ENCODE measurements around the gene LMCD1. TPM values are rescaled to one million over a fixed set of nuclear protein-coding genes. Genes with fewer than 3 reads are reported as not detected.

LMCD1 gene
- polyA plus RNA-seq, 2 of the 4 experiments (the other 2 are of a cell fraction), result 64.3 to 85.4 TPM

DNA sequence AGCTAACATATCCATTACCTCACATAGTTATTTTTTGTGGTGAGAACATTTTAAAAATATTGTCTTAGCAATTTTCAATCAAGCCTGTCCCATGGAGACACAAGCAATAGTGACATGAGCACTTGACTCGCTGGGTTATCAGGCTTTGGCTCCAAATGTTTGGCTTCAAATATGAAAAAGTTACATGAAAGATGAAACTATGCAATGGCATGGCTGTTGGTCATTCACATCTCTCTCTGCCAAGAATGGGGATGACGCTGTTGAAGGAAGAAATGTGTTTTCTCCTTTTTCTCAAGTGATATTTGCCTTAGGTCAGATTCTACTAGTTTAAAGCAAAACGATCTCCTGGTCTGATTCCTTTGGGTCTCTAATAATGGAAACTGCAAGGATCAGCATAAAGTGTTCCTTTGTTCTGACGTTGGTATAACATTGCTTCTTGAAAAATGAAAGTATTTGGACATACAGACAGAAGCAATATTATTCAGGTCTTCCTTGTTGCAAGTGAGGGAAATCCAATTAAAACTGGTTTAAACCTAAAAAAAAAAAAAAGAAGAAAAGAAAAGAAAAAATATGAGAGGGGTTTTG is 71.8 kb downstream of the LMCD1 start:
- peaks cover 13% of the 10 kb centered on the region for H3K4me1 ChIP-seq
- ATAC-seq, result no peak
- H3K27ac ChIP-seq, result no peak overlapping the region
- no peak overlapping the region for H3K4me3 ChIP-seq
- 83% methylated on average over 4 of the region's 4 CpGs for WGBS (ENCODE audit: missing lambda C conversion rate)
- no peak for FAIRE-seq
- TF ChIP-seq HMGXB4 (CRISPR knock-in tag; IDR thresholded peaks at IDR 0.05; ENCODE audit: borderline replicate concordance), result no peak
- TF ChIP-seq MAFK (IDR thresholded peaks at IDR 0.05; ENCODE audit: partially characterized antibody), result peak; percentile 75
- TF ChIP-seq JUNB (IDR thresholded peaks at IDR 0.05), result no peak
- TF ChIP-seq KDM5A (IDR thresholded peaks at IDR 0.05), result no peak
- ChIA-PET CTCF (interaction anchor here (1.2 kb wide), 1 partner anchor 156 kb away, joined by 3 read pairs; no protein-coding TSS in a partner anchor), POLR2A (no interaction called here)
- no peak for DNase-seq (ENCODE audit: low read depth in 1 of 2, low spot score in 1 of 2)
- no peaks in the 10 kb centered on the region for H3K9me3 ChIP-seq
- H3K4me2 ChIP-seq, result no peak overlapping the region

- no peak for FAIRE-seq
- Histone ChIP-seq H3K4me1 (peaks cover 13% of the 10 kb centered on the region), H3K4me2 (no peak overlapping the region), H3K4me3 (no peak overlapping the region), H3K27ac (no peak overlapping the region), H3K9me3 (no peaks in the 10 kb centered on the region)
- WGBS (ENCODE audit: missing lambda C conversion rate), result 87% methylated on average over 2 of the region's 2 CpGs
- no peak for ATAC-seq
- CTCF ChIA-PET, result interaction anchor here (0.7 to 1.2 kb wide), 5 partner anchors 28 to 157 kb away, joined by 3 read pairs; no protein-coding TSS in a partner anchor
- TF ChIP-seq, protein P1, sequence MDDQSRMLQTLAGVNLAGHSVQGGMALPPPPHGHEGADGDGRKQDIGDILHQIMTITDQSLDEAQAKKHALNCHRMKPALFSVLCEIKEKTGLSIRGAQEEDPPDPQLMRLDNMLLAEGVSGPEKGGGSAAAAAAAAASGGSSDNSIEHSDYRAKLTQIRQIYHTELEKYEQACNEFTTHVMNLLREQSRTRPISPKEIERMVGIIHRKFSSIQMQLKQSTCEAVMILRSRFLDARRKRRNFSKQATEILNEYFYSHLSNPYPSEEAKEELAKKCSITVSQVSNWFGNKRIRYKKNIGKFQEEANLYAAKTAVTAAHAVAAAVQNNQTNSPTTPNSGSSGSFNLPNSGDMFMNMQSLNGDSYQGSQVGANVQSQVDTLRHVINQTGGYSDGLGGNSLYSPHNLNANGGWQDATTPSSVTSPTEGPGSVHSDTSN (IDR thresholded peaks at IDR 0.05), result no peak
- TF ChIP-seq KDM1A (IDR thresholded peaks at IDR 0.05; ENCODE audit: low read depth), result no peak
- no peak for TF ChIP-seq EP300 (IDR thresholded peaks at IDR 0.05)
- POLR2A ChIA-PET, result no interaction called here
- DNase-seq (ENCODE audit: low read depth in 1 of 2, low spot score in 1 of 2), result no peak
Measured at GRCh38 chr3:8574040-8574669, 72.5 kb downstream of the LMCD1 start.

- CTCF ChIA-PET, result interaction anchor here (0.7 to 1.2 kb wide), 7 partner anchors 13 to 158 kb away, joined by 3 read pairs; no protein-coding TSS in a partner anchor
- TF ChIP-seq CEBPB (IDR thresholded peaks at IDR 0.05) (no peak), HDAC2 (IDR thresholded peaks at IDR 0.05) (no peak), BHLHE40 (IDR thresholded peaks at IDR 0.05; ENCODE audit: low read depth, low read length) (no peak), JUN (IDR thresholded peaks at IDR 0.05) (no peak), RFX5 (IDR thresholded peaks at IDR 0.05) (no peak), RARB (CRISPR knock-in tag; IDR thresholded peaks at IDR 0.05) (no peak), EHMT2 (IDR thresholded peaks at IDR 0.05; ENCODE audit: low read depth) (no peak), CBX8 (IDR thresholded peaks at IDR 0.05) (no peak), ZSCAN20 (CRISPR knock-in tag; IDR thresholded peaks at IDR 0.05) (no peak), CHD4 (IDR thresholded peaks at IDR 0.05; ENCODE audit: borderline replicate concordance) (no peak), RAD21 (conservative IDR thresholded peaks at IDR 0.05 in 1 of 2, IDR thresholded peaks at IDR 0.05 in 1 of 2) (no peak), FOSB (CRISPR knock-in tag; IDR thresholded peaks at IDR 0.05) (no peak), NR3C1 (IDR thresholded peaks at IDR 0.05) (no peak), HOXB5 (CRISPR knock-in tag; IDR thresholded peaks at IDR 0.05) (no peak)
- TF ChIP-seq, protein P2, sequence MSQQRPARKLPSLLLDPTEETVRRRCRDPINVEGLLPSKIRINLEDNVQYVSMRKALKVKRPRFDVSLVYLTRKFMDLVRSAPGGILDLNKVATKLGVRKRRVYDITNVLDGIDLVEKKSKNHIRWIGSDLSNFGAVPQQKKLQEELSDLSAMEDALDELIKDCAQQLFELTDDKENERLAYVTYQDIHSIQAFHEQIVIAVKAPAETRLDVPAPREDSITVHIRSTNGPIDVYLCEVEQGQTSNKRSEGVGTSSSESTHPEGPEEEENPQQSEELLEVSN (IDR thresholded peaks at IDR 0.05; ENCODE audit: borderline replicate concordance, low read depth), result no peak
- TF ChIP-seq, protein P3, sequence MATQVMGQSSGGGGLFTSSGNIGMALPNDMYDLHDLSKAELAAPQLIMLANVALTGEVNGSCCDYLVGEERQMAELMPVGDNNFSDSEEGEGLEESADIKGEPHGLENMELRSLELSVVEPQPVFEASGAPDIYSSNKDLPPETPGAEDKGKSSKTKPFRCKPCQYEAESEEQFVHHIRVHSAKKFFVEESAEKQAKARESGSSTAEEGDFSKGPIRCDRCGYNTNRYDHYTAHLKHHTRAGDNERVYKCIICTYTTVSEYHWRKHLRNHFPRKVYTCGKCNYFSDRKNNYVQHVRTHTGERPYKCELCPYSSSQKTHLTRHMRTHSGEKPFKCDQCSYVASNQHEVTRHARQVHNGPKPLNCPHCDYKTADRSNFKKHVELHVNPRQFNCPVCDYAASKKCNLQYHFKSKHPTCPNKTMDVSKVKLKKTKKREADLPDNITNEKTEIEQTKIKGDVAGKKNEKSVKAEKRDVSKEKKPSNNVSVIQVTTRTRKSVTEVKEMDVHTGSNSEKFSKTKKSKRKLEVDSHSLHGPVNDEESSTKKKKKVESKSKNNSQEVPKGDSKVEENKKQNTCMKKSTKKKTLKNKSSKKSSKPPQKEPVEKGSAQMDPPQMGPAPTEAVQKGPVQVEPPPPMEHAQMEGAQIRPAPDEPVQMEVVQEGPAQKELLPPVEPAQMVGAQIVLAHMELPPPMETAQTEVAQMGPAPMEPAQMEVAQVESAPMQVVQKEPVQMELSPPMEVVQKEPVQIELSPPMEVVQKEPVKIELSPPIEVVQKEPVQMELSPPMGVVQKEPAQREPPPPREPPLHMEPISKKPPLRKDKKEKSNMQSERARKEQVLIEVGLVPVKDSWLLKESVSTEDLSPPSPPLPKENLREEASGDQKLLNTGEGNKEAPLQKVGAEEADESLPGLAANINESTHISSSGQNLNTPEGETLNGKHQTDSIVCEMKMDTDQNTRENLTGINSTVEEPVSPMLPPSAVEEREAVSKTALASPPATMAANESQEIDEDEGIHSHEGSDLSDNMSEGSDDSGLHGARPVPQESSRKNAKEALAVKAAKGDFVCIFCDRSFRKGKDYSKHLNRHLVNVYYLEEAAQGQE (IDR thresholded peaks at IDR 0.05), result no peak
- TF ChIP-seq, protein P4, sequence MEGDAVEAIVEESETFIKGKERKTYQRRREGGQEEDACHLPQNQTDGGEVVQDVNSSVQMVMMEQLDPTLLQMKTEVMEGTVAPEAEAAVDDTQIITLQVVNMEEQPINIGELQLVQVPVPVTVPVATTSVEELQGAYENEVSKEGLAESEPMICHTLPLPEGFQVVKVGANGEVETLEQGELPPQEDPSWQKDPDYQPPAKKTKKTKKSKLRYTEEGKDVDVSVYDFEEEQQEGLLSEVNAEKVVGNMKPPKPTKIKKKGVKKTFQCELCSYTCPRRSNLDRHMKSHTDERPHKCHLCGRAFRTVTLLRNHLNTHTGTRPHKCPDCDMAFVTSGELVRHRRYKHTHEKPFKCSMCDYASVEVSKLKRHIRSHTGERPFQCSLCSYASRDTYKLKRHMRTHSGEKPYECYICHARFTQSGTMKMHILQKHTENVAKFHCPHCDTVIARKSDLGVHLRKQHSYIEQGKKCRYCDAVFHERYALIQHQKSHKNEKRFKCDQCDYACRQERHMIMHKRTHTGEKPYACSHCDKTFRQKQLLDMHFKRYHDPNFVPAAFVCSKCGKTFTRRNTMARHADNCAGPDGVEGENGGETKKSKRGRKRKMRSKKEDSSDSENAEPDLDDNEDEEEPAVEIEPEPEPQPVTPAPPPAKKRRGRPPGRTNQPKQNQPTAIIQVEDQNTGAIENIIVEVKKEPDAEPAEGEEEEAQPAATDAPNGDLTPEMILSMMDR (IDR thresholded peaks at IDR 0.05), result no peak
Measured at GRCh38 chr3:8574670-8575322, 73.2 kb downstream of the LMCD1 start.

More at GRCh38 chr3:8574670-8575322, 73.2 kb downstream of the LMCD1 start:
- no peaks in the 10 kb centered on the region for H3K9me3 ChIP-seq
- WGBS (ENCODE audit: missing lambda C conversion rate), result 84% methylated on average over 5 of the region's 5 CpGs
- no peak overlapping the region for H3K4me2 ChIP-seq
- no peak overlapping the region for H3K27ac ChIP-seq
- no peak for ATAC-seq
- H3K4me1 ChIP-seq, result peaks cover 13% of the 10 kb centered on the region
- POLR2A ChIA-PET, result interaction anchor here (1.1 kb wide), 1 partner anchor 130 kb away, joined by 3 read pairs; no protein-coding TSS in a partner anchor
- no peak for FAIRE-seq
- H3K4me3 ChIP-seq, result no peak overlapping the region
- no peak for DNase-seq (ENCODE audit: low read depth in 1 of 2, low spot score in 1 of 2)
